ENCODE data around the gene ABHD10.

ABHD10 gene

GRCh38 chr3:111967068-111967467 is 11.8 kb upstream of the ABHD10 start:
- DNase-seq: no peak

- DNase-seq: peak; percentile 90
Observed at GRCh38 chr3:111967651-111968274, 11.1 kb upstream of the ABHD10 start.

GRCh38 chr3:111968319-111969054 is 10.3 kb upstream of the ABHD10 start:
- DNase-seq: no peak

GRCh38 chr3:111970376-111970775 is 8.4 kb upstream of the ABHD10 start:
- no peak for DNase-seq

- DNase-seq: no peak
Observed at GRCh38 chr3:111971533-111972130, 7.2 kb upstream of the ABHD10 start.

- no peak for DNase-seq
Observed at GRCh38 chr3:111972891-111973290, 5.9 kb upstream of the ABHD10 start.

GRCh38 chr3:111975131-111975530 is 3.7 kb upstream of the ABHD10 start:
- no peak for DNase-seq

- no peak for DNase-seq
Observed at GRCh38 chr3:111976254-111976653, 2.6 kb upstream of the ABHD10 start.

- peak; percentile 73 for DNase-seq
Observed at GRCh38 chr3:111979434-111980038, 710 bp downstream of the ABHD10 start.

- DNase-seq: no peak
Observed at GRCh38 chr3:111980716-111981456, 2.1 kb downstream of the ABHD10 start.

GRCh38 chr3:111981457-111981763 is 2.6 kb downstream of the ABHD10 start:
- DNase-seq: no peak

GRCh38 chr3:111984636-111985298 is 5.9 kb downstream of the ABHD10 start:
- DNase-seq: no peak

- no peak for DNase-seq
Observed at GRCh38 chr3:111986800-111987199, 8.0 kb downstream of the ABHD10 start.

- DNase-seq: peak; percentile 82
Observed at GRCh38 chr3:111989061-111989678, 10.3 kb downstream of the ABHD10 start.

GRCh38 chr3:111993038-111993437 is 14.2 kb downstream of the ABHD10 start:
- no peak for DNase-seq

GRCh38 chr3:111998636-111999483 is 20.0 kb downstream of the ABHD10 start, which contains the start of gene TAGLN3:
Gene TAGLN3 (plus strand): TSS chr3:111998922. CDS start chr3:111999423, 501 bp downstream.
- DNase-seq: peak; percentile 26

- DNase-seq: no peak
Observed at GRCh38 chr3:111999484-112000324, 20.9 kb downstream of the ABHD10 start.

- no peak for DNase-seq
Observed at GRCh38 chr3:112000367-112000771, 21.5 kb downstream of the ABHD10 start.

- no peak for DNase-seq
Observed at GRCh38 chr3:112000966-112001365, 22.1 kb downstream of the ABHD10 start.

- no peak for DNase-seq
Observed at GRCh38 chr3:112001526-112001925, 22.7 kb downstream of the ABHD10 start.
